SK-N-SH (cell line): ENCODE data around the gene DUOXA2.

ENCODE experiments used
- CHD2 ChIP-seq: fragments of 150-350 bp; IDR thresholded peaks from 2 replicates; pipeline ENCODE4 v1.6.1; 2018; ENCODE audit warnings: low read length; ENCODE audit not compliant: partially characterized antibody
- CTCF ChIP-seq: fragments of 200-600 bp; sonication (generic); IDR thresholded peaks from 2 replicates; pipeline ENCODE4 v1.6.1; 2017; ENCODE audit warnings: antibody characterized with exemption, mild to moderate bottlenecking, moderate library complexity
- ELF1 ChIP-seq: IDR thresholded peaks from 2 replicates; pipeline ENCODE4 v1.4.0; 2012
- EP300 ChIP-seq, 2 experiments: IDR thresholded peaks; 2 replicates each; pipeline versions ENCODE4 v1.4.0 to v1.6.1; 2012; ENCODE audit warnings: borderline replicate concordance in 1 of 2, low read depth in 1 of 2, low read length in 1 of 2
- FOXJ3 ChIP-seq: sonication (generic); formaldehyde crosslinking; IDR thresholded peaks from 2 replicates; pipeline ENCODE4 v1.5.1; 2020; ENCODE audit warnings: mild to moderate bottlenecking, missing genetic modification reagents
- GATA2 ChIP-seq: sonication (generic); formaldehyde crosslinking; IDR thresholded peaks from 2 replicates; pipeline ENCODE4 v1.5.0; 2020; ENCODE audit warnings: mild to moderate bottlenecking, missing genetic modification reagents
- MAX ChIP-seq: IDR thresholded peaks from 2 replicates; pipeline ENCODE4 v1.4.0; 2012; ENCODE audit warnings: low read depth
- POLR2AphosphoS5 ChIP-seq: IDR thresholded peaks from 2 replicates; pipeline ENCODE4 v1.6.1; 2012; ENCODE audit warnings: low read depth, low read length
- TCF12 ChIP-seq: IDR thresholded peaks from 2 replicates; pipeline ENCODE4 v1.4.0; 2012
- USF1 ChIP-seq: IDR thresholded peaks from 2 replicates; pipeline ENCODE4 v1.4.0; 2012; ENCODE audit warnings: low read depth, borderline replicate concordance
- USF2 ChIP-seq: fragments of 150-350 bp; IDR thresholded peaks from 2 replicates; pipeline ENCODE4 v1.6.1; 2017; ENCODE audit warnings: antibody characterized with exemption, low read length, low read depth, borderline replicate concordance
- YY1 ChIP-seq: IDR thresholded peaks from 2 replicates; pipeline ENCODE4 v1.4.0; 2012; ENCODE audit warnings: low read depth, mild to moderate bottlenecking

GRCh38 chr15:45107941-45108630, 6.0 kb upstream of the DUOXA2 start:
- no peak for TF ChIP-seq USF1
- no peak for TF ChIP-seq CTCF
- TF ChIP-seq FOXJ3 (CRISPR knock-in tag): no peak
- no peak for TF ChIP-seq GATA2 (CRISPR knock-in tag)
- TF ChIP-seq POLR2AphosphoS5: no peak
- no peak for TF ChIP-seq MAX
- TF ChIP-seq ELF1: no peak
- no peak for TF ChIP-seq TCF12
- no peak for TF ChIP-seq CHD2
- no peak for TF ChIP-seq YY1
- no peak for TF ChIP-seq EP300 (IDR thresholded peaks at IDR 0.05; ENCODE audit: borderline replicate concordance in 1 of 2, low read depth in 1 of 2, low read length in 1 of 2)
- TF ChIP-seq USF2: no peak
